ENCODE results near the gene ALDH1L2. TPM values are rescaled to one million over a fixed set of nuclear protein-coding genes. Genes with fewer than 3 reads are reported as not detected.
A peak's percentile ranks its signal among the peaks of the same experiment; 100 is the strongest.

Gene ALDH1L2
- total RNA-seq, 1 experiment from 2014 or later: 1.9 TPM

DNA sequence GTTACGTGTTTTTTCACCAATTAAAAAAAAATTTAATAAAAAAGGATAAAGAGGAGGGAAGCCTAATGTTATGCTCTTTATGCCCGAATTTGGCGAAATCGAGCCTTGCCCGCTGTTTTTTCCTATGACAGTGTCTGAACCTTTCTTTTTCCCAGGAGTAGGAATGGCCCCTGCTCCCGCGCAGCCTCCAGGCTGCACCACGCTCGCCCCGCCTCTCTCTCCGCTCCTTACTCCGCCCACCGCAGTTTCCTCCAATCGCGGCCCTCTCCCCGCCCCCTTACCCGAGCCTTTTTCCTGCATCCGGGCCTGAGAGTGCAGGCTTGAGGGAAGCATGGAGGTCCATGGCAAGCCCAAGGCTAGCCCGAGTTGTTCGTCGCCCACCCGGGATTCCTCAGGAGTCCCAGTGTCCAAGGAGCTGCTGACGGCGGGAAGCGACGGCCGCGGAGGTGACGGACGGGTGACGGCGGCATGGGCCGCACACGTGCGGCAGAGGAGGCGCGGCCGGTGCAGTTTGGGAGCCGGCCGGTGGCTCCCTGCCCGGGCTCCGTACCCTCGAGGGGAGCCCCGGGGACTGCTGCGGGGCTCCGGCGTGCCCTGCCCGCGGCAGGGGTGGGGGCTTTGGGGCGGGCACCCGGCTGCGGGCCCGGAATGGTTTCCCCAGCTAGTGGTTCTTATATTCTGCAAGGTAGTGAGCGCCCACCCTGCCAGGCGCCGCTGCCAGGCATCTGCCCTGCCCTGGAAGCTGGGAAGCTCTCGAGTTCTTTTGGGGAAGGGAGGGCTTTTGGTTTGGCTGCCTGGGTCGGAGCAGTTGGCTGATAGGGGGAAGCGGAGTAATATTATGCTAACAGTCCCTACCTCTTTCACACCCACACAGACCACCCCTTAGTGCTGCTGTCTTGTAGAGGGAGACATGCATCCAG lies 98.0 kb downstream of the ALDH1L2 start, which contains the start of gene NOPCHAP1:
Gene NOPCHAP1, plus strand, starts transcription at position 295 of the 920 bp plus-strand sequence. Its CDS starts 37 bp downstream, at position 332.
- WGBS (ENCODE audit: extremely low coverage, insufficient read length, low lambda C conversion rate): no CpG with 5 or more reads among the region's 59 CpGs
- Histone ChIP-seq H2BK15ac (ENCODE audit: low read depth, low read length) (no peak within 1 kb of the TSS; the same call in 1 of the 2 replicates), H2AFZ (ENCODE audit: low read length) (no peak within 1 kb of the TSS), H3K4me2 (ENCODE audit: insufficient read depth, insufficient read length, low read length) (peak within 1 kb of the TSS; percentile 91), H2BK12ac (ENCODE audit: insufficient read length, low read depth, low read length) (no peak within 1 kb of the TSS), H3K23me2 (ENCODE audit: insufficient read length, low read depth, low read length, poor library complexity, severe bottlenecking) (peaks cover 3% of the 10 kb centered on the region), H3K27ac (ENCODE audit: insufficient read length, low read depth, low read length) (no peak within 1 kb of the TSS), H3K14ac (ENCODE audit: insufficient read depth, low read length) (peak within 1 kb of the TSS; percentile 81), H3K79me2 (ENCODE audit: insufficient read depth, low read length) (peaks cover 15% of the 10 kb centered on the region; the same call in 1 of the 2 replicates), H3K56ac (ENCODE audit: insufficient read length, low read depth, low read length) (no peak within 1 kb of the TSS), H3K79me1 (ENCODE audit: insufficient read depth, low read depth, low read length, poor library complexity, severe bottlenecking) (peaks cover 3% of the 10 kb centered on the region), H3T11ph (ENCODE audit: low read length) (no peak within 1 kb of the TSS), H3K9me3 (ENCODE audit: control insufficient read depth, low read depth, low read length) (no peaks in the 10 kb centered on the region), H3K4ac (ENCODE audit: low read depth, low read length) (no peak within 1 kb of the TSS), H3K18ac (ENCODE audit: insufficient read length, low read depth, low read length) (peak within 1 kb of the TSS; percentile 86), H2BK5ac (ENCODE audit: insufficient read length, low read length) (no peak within 1 kb of the TSS), H3K23ac (ENCODE audit: insufficient read length, low read depth, low read length) (no peak within 1 kb of the TSS), H4K91ac (ENCODE audit: insufficient read length, low read depth, low read length) (no peak within 1 kb of the TSS), H4K5ac (ENCODE audit: insufficient read length, low read depth, low read length) (no peak within 1 kb of the TSS), H2AK5ac (ENCODE audit: insufficient read length, low read length) (no peak within 1 kb of the TSS), H2BK20ac (ENCODE audit: low read depth, low read length, poor library complexity, severe bottlenecking) (no peak within 1 kb of the TSS), H3K27me3 (ENCODE audit: insufficient read depth, low read length) (no peaks in the 10 kb centered on the region), H4K20me1 (ENCODE audit: control insufficient read depth, insufficient read depth, insufficient read length) (no peaks in the 10 kb centered on the region), H4K8ac (replicated peaks; ENCODE audit: insufficient read length, low read depth, low read length) (no peak within 1 kb of the TSS), H3K9ac (ENCODE audit: extremely low read depth, insufficient read length, low read length) (peak within 1 kb of the TSS; percentile 85), H2BK120ac (ENCODE audit: low read depth, low read length, poor library complexity, severe bottlenecking) (no peak within 1 kb of the TSS), H3K4me1 (ENCODE audit: insufficient read depth, low read length) (no peaks in the 10 kb centered on the region)
- Mint-ChIP-seq H3K9me3 (no peaks in the 10 kb centered on the region), H3K36me3 (ENCODE audit: insufficient read depth in 1 of 3, low read depth in 3 of 3) (peaks cover 11 to 37% (median 27%) of the 10 kb centered on the region in 3 experiments; a peak in 6 of 7 replicates), H3K27me3 (ENCODE audit: low read depth) (no peaks in the 10 kb centered on the region), H3K4me1 (peaks cover 13 to 20% of the 10 kb centered on the region in 2 experiments), H3K27ac (peak within 1 kb of the TSS in 2 of 3 experiments; percentile 45 to 88; a peak in 3 of 7 replicates), H3K4me3 (peak within 1 kb of the TSS; percentile 88 to 89)
- DNase-seq: peak; percentile 96
- no peak for TF ChIP-seq CTCF (conservative IDR thresholded peaks at IDR 0.05)

Measured in H9 (cell line).